Adipocyte (in vitro differentiated cells): ENCODE data around the gene ASB11.

Experiments used
- DNase-seq: peaks from one replicate; pipeline ENCODE4 v3.0.0-alpha.2; 2015; ENCODE audit warnings: low read depth
- H3K27me3 ChIP-seq: replicated peaks from 2 replicates; pipeline ENCODE4 v1.7.0; 2013; ENCODE audit warnings: mild to moderate bottlenecking, low read length, moderate library complexity; ENCODE audit not compliant: control insufficient read depth, insufficient read depth
- H3K36me3 ChIP-seq: 2 replicates; pipeline ENCODE4 v1.7.0; 2013; ENCODE audit warnings: low read length, mild to moderate bottlenecking, moderate library complexity; ENCODE audit not compliant: control insufficient read depth, insufficient read depth, severe bottlenecking
- H3K4me1 ChIP-seq: 2 replicates; pipeline ENCODE4 v1.7.0; 2013; ENCODE audit warnings: mild to moderate bottlenecking, low read length, moderate library complexity; ENCODE audit not compliant: control insufficient read depth, insufficient read depth
- H3K4me3 ChIP-seq: 2 replicates; pipeline ENCODE4 v1.7.0; 2013; ENCODE audit warnings: mild to moderate bottlenecking, low read length, moderate library complexity
- H3K9ac ChIP-seq: 2 replicates; pipeline ENCODE4 v1.7.0; 2013; ENCODE audit warnings: mild to moderate bottlenecking, low read length, moderate library complexity
- H3K9me3 ChIP-seq: 2 replicates; pipeline ENCODE4 v1.7.0; 2013; ENCODE audit warnings: mild to moderate bottlenecking, low read length, moderate library complexity; ENCODE audit not compliant: control insufficient read depth

The ASB11 gene

DNA sequence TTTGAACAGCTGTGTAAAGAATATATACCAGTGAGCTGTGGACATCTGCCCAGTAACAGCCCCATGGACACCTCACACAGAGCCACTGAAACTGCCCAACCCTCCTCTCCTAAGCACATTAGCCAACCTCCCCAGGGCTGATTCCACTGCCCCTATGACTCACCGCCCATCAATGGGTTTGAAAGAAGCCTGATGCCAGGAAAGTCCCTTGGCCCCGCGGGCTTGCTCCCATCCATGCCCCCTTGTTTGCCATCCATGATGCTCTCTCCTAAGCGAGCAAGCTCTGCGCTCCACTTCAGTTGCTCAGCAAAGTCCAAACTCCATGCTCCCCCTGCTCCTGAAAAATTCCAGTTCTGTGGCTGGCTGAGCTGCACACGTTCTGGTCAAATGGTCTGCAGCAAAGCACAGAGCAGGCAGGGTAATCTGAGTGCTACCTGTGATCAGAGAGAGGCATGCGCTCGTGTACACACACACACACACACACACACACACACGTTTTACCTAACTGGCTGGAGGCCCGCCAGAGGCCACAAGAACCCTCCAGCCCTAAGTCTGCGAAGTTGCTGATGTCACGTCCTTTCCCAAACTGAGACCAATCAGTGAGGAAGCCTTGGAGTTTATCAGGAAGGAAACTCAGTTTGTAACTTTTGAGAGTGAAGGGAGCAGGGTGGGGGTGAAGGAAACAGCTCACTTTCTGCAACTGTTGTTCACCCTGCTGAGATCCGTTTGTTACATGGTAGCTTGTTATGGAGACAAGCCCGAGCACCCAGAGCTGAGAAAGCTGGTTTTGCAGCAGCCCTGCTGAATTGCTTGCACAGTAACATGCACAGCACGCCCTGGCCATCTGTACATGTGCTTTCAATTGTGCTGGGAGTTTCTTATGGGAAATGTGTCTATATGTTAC is 45.6 kb downstream of the ASB11 start, which contains the start of gene ASB9:
TSS of gene ASB9 (minus strand) at position 466 of the 904 bp plus-strand sequence. CDS start at position 257, 209 bp downstream.
- DNase-seq = peak; percentile 86
- Histone ChIP-seq H3K9me3 (no peaks in the 10 kb centered on the region), H3K36me3 (no peaks in the 10 kb centered on the region), H3K4me3 (peak within 1 kb of the TSS; percentile 53), H3K27me3 (peaks cover 1% of the 10 kb centered on the region), H3K4me1 (peaks cover 9% of the 10 kb centered on the region), H3K9ac (no peak within 1 kb of the TSS)

- H3K4me3 ChIP-seq = no peak overlapping the region
- H3K27me3 ChIP-seq = peaks cover 5% of the 10 kb centered on the region
- peaks cover 9% of the 10 kb centered on the region for H3K4me1 ChIP-seq
- no peaks in the 10 kb centered on the region for H3K36me3 ChIP-seq
- no peak overlapping the region for H3K9ac ChIP-seq
- no peaks in the 10 kb centered on the region for H3K9me3 ChIP-seq
- no peak for DNase-seq
These were observed 46.3 kb downstream of the ASB11 start for GRCh38 chrX:15269120-15269519.

- H3K4me1 ChIP-seq = no peaks in the 10 kb centered on the region
- no peak for DNase-seq
- no peak overlapping the region for H3K4me3 ChIP-seq
- H3K36me3 ChIP-seq = no peaks in the 10 kb centered on the region
- no peak overlapping the region for H3K9ac ChIP-seq
- no peaks in the 10 kb centered on the region for H3K9me3 ChIP-seq
- no peaks in the 10 kb centered on the region for H3K27me3 ChIP-seq
These were observed 60.6 kb downstream of the ASB11 start for GRCh38 chrX:15254852-15255251.

DNA sequence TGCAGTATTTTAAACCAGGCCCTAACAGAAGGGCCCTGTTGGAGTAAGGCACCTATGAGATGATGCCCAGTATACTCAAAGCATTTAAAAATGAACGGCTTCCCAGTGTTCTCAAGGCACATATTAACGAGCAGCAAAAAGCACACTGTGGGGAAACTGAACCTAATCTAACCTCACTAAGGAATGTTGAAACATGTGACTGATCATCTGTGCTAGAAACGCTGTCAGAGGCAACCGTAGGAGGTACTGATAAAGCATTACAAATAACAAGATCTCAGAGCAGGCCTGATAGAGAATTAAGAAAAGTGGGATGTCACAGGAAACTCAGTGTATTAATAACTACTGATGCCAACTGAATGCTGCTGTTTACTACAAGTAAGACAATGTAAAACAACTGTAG is 69.5 kb downstream of the ASB11 start:
- Histone ChIP-seq H3K4me1 (no peaks in the 10 kb centered on the region), H3K9me3 (no peaks in the 10 kb centered on the region), H3K27me3 (no peaks in the 10 kb centered on the region), H3K9ac (no peak overlapping the region), H3K4me3 (no peak overlapping the region), H3K36me3 (no peaks in the 10 kb centered on the region)
- no peak for DNase-seq

- no peaks in the 10 kb centered on the region for H3K9me3 ChIP-seq
- no peak overlapping the region for H3K4me3 ChIP-seq
- no peaks in the 10 kb centered on the region for H3K36me3 ChIP-seq
- H3K27me3 ChIP-seq = peaks cover 5% of the 10 kb centered on the region
- no peak for DNase-seq
- H3K9ac ChIP-seq = no peak overlapping the region
- H3K4me1 ChIP-seq = no peaks in the 10 kb centered on the region
These were observed 71.0 kb downstream of the ASB11 start for GRCh38 chrX:15244421-15244820.

GRCh38 chrX:15242899-15243555 is 72.4 kb downstream of the ASB11 start:
- H3K9ac ChIP-seq = no peak overlapping the region
- DNase-seq = peak; percentile 75
- H3K4me1 ChIP-seq = no peaks in the 10 kb centered on the region
- no peaks in the 10 kb centered on the region for H3K36me3 ChIP-seq
- H3K27me3 ChIP-seq = peaks cover 5% of the 10 kb centered on the region
- no peaks in the 10 kb centered on the region for H3K9me3 ChIP-seq
- no peak overlapping the region for H3K4me3 ChIP-seq

- H3K4me1 ChIP-seq = no peaks in the 10 kb centered on the region
- H3K9me3 ChIP-seq = no peaks in the 10 kb centered on the region
These were observed 74.1 kb downstream of the ASB11 start for GRCh38 chrX:15241301-15241700.

GRCh38 chrX:15240414-15240813 is 75.0 kb downstream of the ASB11 start:
- no peaks in the 10 kb centered on the region for H3K9me3 ChIP-seq
- H3K4me3 ChIP-seq = no peak overlapping the region
- H3K4me1 ChIP-seq = no peaks in the 10 kb centered on the region
- H3K9ac ChIP-seq = no peak overlapping the region
- no peaks in the 10 kb centered on the region for H3K36me3 ChIP-seq
- H3K27me3 ChIP-seq = peaks cover 16% of the 10 kb centered on the region
- DNase-seq = no peak

More at GRCh38 chrX:15241301-15241700, 74.1 kb downstream of the ASB11 start:
- no peaks in the 10 kb centered on the region for H3K36me3 ChIP-seq
- H3K9ac ChIP-seq = no peak overlapping the region
- peaks cover 15% of the 10 kb centered on the region for H3K27me3 ChIP-seq
- H3K4me3 ChIP-seq = no peak overlapping the region
- no peak for DNase-seq

DNA sequence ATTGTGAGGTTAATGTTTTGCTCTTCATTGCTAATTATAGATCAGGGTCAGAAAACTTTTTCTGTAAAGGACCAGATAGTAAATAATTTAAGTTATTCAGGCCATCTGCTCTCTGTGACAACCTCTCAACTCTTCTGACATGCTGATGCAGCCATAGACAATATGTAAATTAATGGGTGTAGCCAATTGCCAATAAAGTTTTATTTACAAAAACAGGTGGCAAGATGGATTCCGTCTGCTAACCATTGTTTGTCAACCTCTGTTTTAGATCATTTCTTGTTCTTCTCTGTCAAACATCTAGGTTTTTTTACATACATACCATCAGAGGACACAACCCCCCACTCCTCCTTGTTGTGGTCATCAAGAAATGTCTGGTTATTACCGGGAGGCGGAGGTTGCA is 79.3 kb downstream of the ASB11 start:
- no peak for DNase-seq

GRCh38 chrX:15235001-15235400 is 80.4 kb downstream of the ASB11 start:
- H3K36me3 ChIP-seq = no peaks in the 10 kb centered on the region

More for the DNA sequence above, 79.3 kb downstream of the ASB11 start:
- H3K4me3 ChIP-seq = no peak overlapping the region
- H3K4me1 ChIP-seq = no peaks in the 10 kb centered on the region
- H3K27me3 ChIP-seq = peaks cover 23% of the 10 kb centered on the region
- no peak overlapping the region for H3K9ac ChIP-seq
- no peaks in the 10 kb centered on the region for H3K9me3 ChIP-seq
- no peaks in the 10 kb centered on the region for H3K36me3 ChIP-seq

DNA sequence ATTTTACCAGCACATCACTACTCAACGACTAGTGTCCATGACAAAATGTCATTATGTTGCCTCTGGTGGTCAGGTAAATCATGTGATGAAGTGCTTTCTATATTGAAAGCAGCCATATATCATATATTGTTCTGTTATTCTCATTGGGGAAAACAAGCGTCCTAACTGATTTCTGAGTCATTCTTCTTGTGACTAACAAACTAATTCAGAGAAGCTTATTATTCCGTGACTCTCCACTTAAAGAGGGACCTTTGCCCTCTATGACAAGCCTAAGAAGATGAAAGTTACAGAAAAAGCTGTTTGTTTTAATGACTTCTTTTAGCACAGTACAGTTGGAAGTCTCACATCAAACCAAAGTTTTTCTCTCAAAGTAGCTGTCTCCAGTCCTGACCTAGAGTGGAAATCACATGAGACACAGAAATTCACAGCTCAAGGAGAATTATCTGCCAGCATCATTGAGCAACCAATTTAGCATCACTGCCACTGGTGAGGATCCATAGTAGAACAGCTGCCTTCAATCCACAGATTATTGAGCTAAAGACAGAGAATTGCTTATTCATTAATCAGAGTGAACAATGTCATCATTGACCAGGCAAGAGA is 81.9 kb downstream of the ASB11 start:
- no peaks in the 10 kb centered on the region for H3K4me1 ChIP-seq
- no peaks in the 10 kb centered on the region for H3K36me3 ChIP-seq
- no peak for DNase-seq
- peaks cover 18% of the 10 kb centered on the region for H3K27me3 ChIP-seq
- H3K9ac ChIP-seq = no peak overlapping the region
- no peak overlapping the region for H3K4me3 ChIP-seq
- no peaks in the 10 kb centered on the region for H3K9me3 ChIP-seq

More at GRCh38 chrX:15235001-15235400, 80.4 kb downstream of the ASB11 start:
- Histone ChIP-seq H3K4me1 (no peaks in the 10 kb centered on the region), H3K9ac (no peak overlapping the region), H3K27me3 (peaks cover 18% of the 10 kb centered on the region), H3K9me3 (no peaks in the 10 kb centered on the region), H3K4me3 (no peak overlapping the region)
- DNase-seq = no peak
